HG03095 (cell line): ENCODE measurements around the gene TMCO1.
A peak's percentile ranks its signal among the peaks of the same experiment; 100 is the strongest.
"Not testable (repeated sequence)": the region's sequence is repeated elsewhere in the genome, so short reads cannot be mapped to it uniquely, and the experiment has no call there.

Source experiments
- ATAC-seq: cut with Tn5 transposase; IDR thresholded peaks from one replicate; pipeline ENCODE4 v1.9.1; 2021; ENCODE audit warnings: moderate library complexity; ENCODE audit not compliant: unreplicated experiment

Gene TMCO1, protein sequence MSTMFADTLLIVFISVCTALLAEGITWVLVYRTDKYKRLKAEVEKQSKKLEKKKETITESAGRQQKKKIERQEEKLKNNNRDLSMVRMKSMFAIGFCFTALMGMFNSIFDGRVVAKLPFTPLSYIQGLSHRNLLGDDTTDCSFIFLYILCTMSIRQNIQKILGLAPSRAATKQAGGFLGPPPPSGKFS

DNA sequence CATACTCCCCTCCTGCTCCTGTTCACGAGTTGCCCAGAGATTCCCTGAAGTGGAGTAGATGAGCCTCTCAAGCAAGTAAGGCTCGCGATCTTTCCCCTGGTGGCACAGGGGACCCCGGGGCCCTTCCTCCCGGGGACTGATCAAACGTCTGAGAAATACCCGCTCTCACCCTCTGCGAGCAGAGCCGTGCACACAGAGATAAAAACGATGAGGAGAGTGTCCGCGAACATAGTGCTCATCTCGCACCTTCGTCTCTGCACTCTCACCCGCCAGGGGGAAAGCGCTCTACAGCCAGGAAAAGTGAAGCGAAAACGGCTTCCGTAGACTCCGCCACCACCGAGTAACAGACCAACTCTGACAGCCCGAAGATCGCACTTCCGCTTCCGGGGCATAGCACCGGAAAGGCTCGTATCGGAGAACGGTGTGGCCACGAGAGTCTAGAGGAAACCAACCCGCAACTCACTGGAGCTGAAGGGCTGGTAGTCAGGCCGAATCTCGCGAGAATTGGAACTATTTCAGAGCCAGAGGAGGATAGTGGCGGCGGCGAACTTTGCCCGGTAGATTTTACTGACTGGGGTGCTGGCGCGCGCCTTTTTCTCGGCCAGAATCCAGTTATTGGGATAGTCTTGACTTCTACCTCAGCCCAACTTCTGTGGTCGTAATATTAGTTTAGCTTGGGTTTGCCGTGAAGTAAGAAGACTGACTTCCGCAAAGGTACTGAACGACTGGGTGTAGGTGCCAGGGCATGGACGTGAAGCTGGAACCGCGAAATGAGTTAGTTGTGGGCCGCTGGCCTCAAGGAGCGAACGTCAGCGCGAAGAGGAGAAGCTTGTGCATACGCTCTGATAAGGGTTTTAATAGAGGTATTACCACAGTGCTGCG, at the start of gene TMCO1:
TSS of gene TMCO1 (minus strand) at position 356 of the 882 bp plus-strand sequence. CDS start at position 239, 117 bp downstream.
- ATAC-seq, result peak; percentile 99

DNA sequence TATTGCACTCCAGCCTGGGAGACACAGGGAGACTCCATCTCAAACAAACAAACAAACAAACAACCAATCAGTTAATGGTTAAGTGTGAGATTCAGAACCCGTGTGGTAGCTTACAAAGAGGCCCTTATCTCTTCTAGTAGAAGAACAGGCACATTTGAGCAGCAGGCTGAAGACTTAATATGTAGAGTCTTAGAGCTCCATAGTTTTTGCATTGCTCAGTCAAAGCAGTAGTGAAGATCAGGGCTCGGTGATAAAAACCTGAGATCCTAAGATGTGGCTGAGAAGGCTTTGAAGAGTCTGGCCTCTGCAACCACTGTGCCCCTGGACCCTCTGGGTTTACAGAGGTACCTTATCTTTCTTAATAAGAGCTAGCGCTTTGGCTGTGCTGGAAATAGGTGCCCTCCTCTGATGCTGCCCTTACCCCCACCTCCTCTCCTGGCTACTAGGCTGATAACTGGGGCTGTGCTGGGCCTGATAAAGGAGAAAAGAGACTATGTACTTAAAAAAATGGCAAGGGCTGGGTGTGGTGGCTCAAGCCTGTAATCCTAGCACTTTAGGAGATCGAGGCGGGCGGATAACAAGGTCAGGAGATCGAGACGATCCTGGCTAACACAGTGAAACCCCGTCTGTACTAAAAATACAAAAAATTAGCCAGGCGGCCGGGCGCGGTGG, 48.3 kb upstream of the TMCO1 start:
- no peak for ATAC-seq

DNA sequence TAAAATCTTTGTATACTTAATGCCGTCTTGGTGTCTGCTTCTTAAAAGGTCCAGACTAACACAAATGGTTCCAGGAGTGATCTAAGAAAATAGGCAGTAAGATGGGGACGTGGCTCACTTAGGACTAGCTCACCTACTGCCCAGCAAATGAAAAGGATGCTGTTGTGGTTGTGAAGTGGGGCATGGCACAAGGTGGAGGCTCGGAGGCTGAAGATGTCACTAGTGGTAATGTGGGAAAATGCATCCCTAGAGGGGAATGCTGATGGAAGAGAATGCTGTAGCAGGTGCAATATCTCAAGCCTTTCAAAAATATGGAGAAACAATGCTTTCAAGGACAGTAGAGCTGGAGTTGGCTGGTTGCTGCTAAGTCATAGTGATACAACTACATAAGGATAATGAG, 47.5 kb upstream of the TMCO1 start:
- ATAC-seq, result no peak

DNA sequence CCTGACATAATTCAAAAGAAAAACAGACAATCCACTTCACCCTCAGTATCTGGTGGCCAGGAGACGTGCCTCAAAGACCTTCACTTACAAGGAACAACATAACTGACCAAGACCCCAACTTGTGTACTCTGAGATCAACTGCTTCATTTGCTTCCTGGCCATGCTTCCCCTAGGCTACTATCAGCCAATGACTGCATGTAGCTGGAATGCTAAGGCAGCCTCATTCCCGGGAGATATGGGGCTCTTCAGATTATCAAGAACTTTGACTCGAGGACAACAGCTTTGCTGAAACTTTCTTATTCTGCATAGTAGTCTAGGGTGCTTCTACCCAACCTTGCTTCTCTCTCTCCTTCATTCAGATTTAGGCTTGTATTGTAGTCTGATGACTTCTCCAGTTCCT, 47.1 kb upstream of the TMCO1 start:
- ATAC-seq, result no peak

DNA sequence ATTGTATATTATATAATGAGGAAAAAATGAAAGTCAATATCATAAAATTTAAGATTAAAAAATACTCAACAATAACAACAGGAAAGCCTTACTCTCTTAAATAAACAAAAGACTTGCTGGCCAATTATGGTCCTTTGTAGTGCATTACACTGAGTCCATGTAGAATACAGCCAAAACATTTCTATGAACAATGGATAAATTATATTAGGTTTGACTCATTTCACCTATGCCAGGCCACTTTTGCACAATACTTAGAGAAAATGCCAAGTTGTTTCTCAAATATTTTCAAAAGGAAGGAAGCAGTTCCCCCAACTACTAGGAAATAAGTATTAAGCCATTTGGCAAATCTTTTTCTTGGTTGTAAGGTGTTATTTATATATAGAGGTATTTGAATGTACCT, 38.9 kb upstream of the TMCO1 start:
- no peak for ATAC-seq

DNA sequence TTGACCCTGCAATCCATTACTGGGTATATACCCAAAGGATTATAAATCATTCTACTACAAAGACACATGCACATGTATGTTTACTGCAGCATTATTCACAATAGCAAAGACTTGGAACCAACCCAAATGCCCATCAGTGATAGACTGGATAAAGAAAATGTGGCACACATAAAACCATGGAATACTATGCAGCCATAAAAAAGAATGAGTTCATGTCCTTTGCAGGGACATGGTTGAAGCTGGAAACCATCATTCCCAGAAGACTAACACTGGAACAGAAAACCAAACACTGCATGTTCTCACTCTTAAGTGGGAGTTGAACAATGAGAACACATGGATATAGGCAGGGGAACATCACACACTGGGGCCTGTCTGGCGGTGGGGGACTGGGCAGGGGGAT, 35.8 kb upstream of the TMCO1 start:
- ATAC-seq, result not testable (repeated sequence)

DNA sequence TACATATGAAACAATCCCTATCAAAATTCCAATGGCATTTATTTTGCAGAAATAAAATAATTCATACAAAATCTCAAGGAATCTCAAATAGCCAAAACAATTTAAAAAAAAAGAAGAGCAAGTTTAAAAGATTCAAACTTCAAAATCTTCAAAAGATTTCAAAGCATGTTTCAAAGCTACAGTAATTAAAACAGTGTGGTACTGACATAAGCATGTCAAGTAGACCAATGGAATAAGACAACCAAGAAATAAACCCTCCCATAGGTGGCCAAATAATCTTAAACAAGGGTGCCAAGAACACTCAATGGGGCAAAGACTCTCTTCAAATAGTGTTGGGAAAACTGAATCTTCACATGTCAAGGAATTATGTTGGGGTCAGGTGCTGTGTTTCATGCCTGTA, 30.7 kb upstream of the TMCO1 start:
- ATAC-seq, result no peak

DNA sequence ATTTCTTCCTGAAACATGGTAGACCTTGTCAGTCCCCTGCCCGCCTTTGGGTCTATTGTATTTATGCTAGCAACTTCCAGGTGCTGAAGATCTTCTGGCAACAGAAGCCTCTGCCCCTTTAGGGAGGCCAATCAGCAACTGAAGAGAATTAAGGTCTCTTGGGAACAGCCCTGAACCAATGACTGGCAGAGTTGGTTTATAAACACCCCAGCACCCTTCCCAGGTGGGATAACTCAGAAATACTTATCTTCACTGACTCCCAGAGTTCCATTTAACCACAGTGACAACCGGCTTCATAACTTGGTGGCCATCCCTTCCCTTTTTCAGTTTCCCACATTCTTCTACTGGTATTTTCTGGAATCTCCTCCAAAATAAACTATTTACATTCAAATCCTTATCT, 27.2 kb upstream of the TMCO1 start:
- no peak for ATAC-seq

DNA sequence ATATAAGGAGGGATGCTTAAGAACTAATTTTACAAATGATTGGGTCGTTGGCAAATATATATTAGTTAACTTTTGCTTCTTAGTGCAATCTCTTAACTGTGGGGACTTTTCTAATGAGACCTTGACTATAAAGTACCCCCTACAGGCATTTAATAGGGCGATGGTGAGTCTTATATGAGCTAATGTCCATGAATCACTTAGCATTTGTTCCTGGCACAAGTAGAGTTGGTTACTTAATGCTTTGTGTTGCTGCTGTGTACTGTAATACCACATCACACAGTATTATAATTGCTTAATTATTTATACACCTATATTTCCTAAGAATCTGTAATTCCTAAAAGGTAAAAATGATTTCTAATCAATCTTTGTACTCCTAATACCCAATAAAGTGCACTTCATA, 25.3 kb upstream of the TMCO1 start:
- ATAC-seq, result no peak

DNA sequence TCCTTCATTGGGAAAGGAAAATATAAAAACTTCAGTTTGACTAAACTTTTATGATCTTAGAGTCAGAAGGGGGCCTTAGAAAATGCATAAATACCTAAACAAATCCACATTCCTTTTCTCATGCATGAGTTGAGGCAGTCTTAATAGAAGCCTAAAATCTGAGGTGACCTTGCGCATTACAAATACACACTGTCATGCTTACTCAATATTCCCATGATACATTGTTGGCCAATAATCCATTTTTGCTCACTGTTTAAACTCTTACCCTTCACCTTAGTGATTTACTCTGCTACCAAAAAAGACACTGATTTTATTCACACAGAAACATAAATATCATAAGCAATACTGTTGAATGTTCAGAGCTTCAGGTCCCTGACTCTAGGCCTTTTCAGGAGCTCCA, 19.1 kb upstream of the TMCO1 start:
- no peak for ATAC-seq

DNA sequence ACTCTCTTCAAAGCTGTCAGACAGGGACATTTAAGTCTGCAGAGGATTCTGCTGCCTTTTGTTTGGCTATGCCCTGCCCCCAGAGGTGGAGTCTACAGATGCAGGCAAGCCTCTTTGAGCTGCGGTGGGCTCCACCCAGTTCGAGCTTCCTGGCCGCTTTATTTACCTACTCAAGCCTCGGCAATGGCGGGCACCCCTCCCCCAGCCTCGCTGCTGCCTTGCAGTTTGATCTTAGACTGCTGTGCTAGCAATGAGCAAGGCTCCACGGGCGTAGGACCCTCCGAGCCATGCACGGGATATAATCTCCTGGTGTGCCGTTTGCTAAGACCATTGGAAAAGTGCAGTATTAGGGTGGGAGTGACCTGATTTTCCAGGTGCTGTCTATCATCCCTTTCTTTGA, 14.9 kb upstream of the TMCO1 start:
- ATAC-seq, result not testable (repeated sequence)

DNA sequence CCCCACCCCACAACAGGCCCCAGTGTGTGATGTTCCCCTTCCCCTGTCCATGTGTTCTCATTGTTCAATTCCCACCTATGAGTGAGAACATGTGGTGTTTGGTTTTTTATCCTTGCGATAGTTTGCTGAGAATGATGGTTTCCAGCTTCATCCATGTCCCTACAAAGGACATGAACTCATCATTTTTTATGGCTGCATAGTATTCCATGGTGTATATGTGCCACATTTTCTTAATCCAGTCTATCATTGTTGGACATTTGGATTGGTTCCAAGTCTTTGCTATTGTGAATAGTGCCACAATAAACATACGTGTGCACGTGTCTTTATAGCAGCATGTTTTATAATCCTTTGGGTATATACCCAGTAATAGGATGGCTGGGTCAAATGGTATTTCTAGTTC, 9.5 kb upstream of the TMCO1 start:
- ATAC-seq, result not testable (repeated sequence)

DNA sequence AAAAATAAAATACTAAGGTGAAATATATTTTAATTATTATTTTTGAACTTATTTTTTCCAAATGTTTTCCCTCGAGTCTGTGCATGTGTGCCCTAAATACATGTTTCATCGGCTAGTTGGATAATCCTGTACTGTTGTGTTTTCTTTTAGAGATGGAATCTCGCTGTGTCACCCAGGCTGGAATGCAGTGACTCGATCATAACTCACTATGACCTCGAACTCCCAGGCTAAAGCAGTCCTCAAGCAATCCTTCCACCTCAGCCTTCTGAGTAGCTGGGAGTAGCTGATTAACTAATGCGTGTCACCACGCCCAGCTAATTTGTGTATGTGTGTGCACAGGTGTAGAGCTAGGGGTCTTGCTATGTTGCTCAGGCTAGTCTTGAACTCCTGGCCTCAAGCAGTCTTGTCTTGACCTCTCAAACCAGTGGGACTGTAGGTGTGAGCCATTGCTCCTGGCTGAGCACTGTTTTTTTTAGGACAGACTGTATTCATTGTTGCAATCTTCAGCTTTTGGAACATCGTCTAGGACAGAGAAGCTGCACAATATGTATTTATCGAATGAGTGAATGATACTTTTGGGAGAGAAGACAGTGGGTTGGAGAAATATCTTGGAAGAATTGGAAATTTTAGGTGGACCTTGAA, 4.8 kb upstream of the TMCO1 start:
- ATAC-seq, result no peak

DNA sequence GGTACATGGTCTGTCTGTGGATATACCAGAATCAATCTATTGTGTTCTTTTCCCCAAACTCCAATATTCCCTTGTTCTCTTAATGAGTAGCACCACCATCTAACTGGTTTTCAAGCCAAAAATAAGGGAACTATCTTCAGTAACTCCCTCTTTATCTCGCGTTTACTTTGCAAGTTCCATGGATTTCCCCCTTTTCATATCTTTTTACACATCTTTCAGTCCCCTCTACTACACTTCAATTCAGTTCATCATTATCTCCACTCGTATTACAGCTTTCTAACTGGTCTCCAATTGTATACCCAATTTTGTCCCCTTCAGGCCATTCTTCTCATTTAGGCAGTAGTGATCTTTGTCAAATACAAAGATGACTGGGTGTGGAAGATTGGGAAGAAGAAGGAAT, 4.1 kb upstream of the TMCO1 start:
- ATAC-seq, result no peak

DNA sequence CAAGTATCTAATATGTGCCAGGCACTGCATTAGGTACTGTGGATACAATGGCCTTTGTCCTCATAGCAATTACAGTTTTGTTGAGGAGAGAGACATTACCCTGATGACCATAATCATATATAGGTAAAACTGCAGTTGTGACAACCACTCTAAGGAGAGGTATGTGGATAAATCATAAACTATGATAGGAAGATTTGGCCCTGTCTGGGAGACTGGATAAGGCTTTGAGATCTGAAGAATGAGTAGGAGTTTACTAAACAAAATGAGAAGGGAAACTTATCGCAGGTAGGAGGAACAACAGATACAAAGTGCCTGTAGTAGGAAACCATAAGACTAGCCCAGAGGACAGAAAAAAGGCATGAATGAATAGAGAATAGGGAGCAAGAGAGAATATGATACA, 4.4 kb downstream of the TMCO1 start:
- no peak for ATAC-seq

DNA sequence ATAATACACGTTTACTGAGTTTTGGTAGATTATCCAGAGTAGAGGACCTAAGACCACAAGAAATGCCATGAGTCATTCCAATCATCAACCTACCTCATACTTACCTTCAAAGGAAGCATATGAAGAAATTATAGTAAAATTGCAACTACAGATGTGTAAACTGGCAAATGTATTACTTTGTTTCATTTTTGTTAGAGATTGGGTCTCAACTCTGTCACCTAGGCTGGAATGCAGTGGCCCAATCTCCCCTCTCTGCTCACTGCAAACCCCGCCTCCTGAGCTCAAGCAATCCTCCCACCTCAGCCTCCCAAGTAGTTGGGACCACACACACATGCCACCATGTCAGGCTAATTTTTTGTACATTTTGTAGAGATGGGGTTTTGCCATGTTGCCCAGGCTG, 5.2 kb downstream of the TMCO1 start:
- no peak for ATAC-seq

DNA sequence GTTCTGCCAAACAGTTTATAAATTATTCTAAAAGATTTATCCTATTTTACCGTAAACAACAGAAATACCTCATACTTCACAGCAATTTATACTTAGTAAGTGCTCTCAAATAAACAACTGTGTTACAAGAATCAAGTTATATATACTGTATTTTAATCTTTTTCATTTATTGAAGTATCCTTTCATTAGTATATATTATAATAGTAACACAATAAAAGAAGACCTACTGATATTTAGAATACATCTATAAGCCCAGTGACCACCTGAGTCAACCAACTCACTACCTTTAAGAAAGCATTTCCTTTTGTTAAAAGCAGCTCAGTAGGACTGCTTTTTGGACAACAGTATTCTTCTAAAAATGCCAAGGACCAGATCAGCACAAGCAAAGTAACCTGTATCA, 5.9 kb downstream of the TMCO1 start:
- ATAC-seq, result no peak

DNA sequence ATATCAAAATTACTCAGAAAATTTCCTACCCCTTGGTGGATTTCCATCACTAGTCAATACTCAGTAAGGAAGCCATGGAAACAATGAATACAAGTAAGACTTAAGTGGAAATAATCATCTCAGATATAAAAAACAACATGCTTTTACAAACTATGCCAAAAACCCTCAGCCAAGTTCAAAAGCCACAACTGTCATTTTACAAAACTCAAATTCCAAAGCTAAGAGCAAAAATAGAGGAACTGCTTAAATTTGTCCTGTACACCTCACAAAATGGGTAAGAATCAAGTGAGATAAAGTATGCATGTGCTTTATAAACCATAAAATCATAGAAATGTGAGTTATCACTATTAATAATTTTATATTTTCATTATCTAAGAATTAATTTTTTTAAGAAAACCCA, 9.6 kb downstream of the TMCO1 start:
- no peak for ATAC-seq

DNA sequence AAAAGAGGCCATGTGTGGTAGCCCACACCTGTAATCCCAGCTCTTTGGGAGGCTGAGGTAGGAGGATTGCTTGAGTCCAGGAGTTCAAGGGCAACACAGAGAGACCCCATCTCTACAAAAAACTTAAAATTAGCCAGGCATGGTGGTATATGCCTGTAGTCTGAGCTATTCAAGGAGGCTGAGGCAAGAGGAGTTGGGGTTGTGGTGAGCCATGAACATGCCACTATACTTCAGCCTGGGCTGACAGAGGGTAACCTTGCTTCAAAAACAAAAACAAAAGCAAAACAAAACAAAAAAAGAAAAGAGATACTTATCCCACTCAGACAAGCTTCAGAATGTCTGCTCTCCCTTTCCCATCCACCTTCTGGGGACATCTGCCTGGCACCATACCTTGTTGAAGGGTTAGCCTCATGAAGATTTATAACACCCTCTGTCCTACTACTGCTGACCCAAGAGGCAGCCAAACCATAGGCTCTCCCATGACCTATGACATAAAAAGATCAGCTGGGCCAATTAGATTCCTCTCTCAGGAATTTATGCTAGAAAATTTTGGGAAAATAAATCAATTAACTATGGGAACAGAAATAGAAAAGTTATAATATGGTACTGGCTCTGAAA, 13.2 kb downstream of the TMCO1 start:
- no peak for ATAC-seq

DNA sequence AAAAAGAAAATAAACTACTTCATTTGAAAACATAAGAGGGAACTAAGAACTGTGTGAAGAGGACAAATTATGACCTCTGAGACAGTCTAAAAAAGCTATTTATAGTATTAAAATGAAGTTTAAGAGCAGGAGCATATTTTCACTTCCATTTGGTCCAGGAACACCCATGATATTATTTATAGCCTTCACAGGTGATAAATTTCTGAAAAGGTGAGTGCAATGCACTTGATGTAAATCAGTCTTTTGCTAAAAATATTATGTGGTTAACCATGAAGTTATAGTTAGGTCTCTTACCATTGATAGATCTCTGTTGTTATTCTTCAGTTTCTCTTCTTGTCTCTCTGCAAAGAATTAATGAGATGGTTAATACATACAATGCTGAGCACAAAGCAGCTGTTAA, 14.7 kb downstream of the TMCO1 start:
- ATAC-seq, result peak; percentile 93

DNA sequence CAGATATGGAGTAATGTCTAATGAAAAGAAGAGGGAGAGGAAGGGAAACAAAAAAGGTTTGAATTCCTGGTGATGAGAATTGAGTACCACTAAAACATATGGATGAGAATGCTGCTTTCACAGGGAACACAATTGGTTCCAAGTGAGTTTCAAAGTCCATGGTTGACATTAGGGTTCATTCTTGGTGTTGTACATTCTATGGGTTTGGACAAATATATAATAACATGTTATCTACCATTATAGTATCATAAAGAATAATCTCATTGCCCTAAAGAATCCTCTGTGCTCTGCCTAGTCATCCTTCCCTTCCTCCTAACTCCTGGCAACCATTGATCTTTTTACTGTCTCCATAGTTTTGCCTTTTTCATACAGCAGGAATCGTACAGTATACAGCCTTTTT, 20.1 kb downstream of the TMCO1 start:
- no peak for ATAC-seq
